Measurements from ENCODE around the gene DDX56. TPM values are rescaled to one million over a fixed set of nuclear protein-coding genes. Genes with fewer than 3 reads are reported as not detected.

DDX56 gene
- total RNA-seq, 1 experiment from 2014 or later: 119 TPM

DNA sequence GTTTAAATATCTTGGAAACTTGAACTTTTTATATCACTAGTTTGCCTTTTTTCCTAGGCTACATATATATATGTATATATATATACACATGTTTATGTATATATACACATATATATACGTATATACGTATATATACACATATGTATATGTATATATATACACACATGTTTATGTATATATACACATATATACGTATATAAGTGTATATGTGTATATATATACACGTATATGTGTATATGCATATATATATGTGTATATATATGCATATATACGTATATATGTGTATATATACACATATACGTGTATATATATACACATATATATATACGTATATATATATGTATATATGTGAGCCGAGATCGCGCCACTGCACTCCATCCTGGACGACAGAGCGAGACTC is 42.8 kb upstream of the DDX56 start:
- no TSS peak for BruUV-seq (replicated peaks)
- H3K9me2 ChIP-seq (replicated peaks; ENCODE audit: low read length): no peaks in the 10 kb centered on the region
- no peak for ATAC-seq
- no peaks in the 10 kb centered on the region for H3F3A ChIP-seq (ENCODE audit: low read length, unreplicated experiment)
- H3K4me2 ChIP-seq (ENCODE audit: low read length): no peak overlapping the region
- peaks cover 96% of the 10 kb centered on the region for H3K79me2 ChIP-seq (ENCODE audit: low read length)
- no peak overlapping the region for H3K4me3 ChIP-seq (ENCODE audit: low read length)
- H3K36me3 ChIP-seq (ENCODE audit: low read depth, low read length): peaks cover 8% of the 10 kb centered on the region
- no peak for DNase-seq
- intact Hi-C loops (cut with micrococcal nuclease): no loop called here
- ChIA-PET POLR2A (ENCODE audit: unreplicated experiment) (interaction anchor here (0.6 to 0.7 kb wide), 2 partner anchors 10 to 113 kb away, joined by 4 read pairs; partner anchors contain the start of gene OGDH), CTCF (no interaction called here)
- peaks cover 39% of the 10 kb centered on the region for H3K4me1 ChIP-seq (ENCODE audit: insufficient read depth, low read length)
- H3K27me3 ChIP-seq (ENCODE audit: low read length): no peaks in the 10 kb centered on the region
- H3K9me3 ChIP-seq (ENCODE audit: low read length): no peaks in the 10 kb centered on the region
- no peak overlapping the region for H2AFZ ChIP-seq (ENCODE audit: low read length)
- H3K27ac ChIP-seq (ENCODE audit: low read length): no peak overlapping the region
- TF ChIP-seq EZH2 (IDR thresholded peaks at IDR 0.05; ENCODE audit: low read length, unreplicated experiment) (no peak), EZH2phosphoT487 (IDR thresholded peaks at IDR 0.05; ENCODE audit: borderline replicate concordance, low read length) (no peak)
- TF ChIP-seq, protein P1, sequence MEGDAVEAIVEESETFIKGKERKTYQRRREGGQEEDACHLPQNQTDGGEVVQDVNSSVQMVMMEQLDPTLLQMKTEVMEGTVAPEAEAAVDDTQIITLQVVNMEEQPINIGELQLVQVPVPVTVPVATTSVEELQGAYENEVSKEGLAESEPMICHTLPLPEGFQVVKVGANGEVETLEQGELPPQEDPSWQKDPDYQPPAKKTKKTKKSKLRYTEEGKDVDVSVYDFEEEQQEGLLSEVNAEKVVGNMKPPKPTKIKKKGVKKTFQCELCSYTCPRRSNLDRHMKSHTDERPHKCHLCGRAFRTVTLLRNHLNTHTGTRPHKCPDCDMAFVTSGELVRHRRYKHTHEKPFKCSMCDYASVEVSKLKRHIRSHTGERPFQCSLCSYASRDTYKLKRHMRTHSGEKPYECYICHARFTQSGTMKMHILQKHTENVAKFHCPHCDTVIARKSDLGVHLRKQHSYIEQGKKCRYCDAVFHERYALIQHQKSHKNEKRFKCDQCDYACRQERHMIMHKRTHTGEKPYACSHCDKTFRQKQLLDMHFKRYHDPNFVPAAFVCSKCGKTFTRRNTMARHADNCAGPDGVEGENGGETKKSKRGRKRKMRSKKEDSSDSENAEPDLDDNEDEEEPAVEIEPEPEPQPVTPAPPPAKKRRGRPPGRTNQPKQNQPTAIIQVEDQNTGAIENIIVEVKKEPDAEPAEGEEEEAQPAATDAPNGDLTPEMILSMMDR (conservative IDR thresholded peaks at IDR 0.05; ENCODE audit: low read depth, low read length): no peak
- H3K9ac ChIP-seq (ENCODE audit: low read length): no peak overlapping the region
- H4K20me1 ChIP-seq (ENCODE audit: low read length): no peaks in the 10 kb centered on the region

DNA sequence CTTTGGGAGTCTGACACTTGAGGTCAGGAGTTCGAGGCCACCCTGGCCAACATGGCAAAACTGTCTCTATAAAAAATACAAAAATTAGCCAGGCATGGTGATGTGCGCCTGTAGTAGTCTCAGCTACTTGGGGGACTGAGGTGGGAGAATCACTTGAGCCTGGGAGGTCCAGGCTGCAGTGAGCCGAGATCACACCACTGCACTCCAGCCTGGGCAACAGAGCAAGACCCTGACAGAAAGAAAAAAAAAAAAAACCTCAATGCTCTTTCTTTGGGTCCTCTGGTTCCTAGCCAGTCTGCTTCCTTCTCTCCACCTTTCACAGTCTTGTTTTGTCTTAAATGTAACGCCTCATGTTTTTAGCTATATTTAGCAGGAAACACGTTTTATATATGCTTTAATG is 42.1 kb upstream of the DDX56 start:
- Histone ChIP-seq H3K79me2 (ENCODE audit: low read length) (peaks cover 95% of the 10 kb centered on the region), H3K27me3 (ENCODE audit: low read length) (no peaks in the 10 kb centered on the region), H4K20me1 (ENCODE audit: low read length) (no peaks in the 10 kb centered on the region), H2AFZ (ENCODE audit: low read length) (no peak overlapping the region), H3K36me3 (ENCODE audit: low read depth, low read length) (peaks cover 8% of the 10 kb centered on the region), H3K4me3 (ENCODE audit: low read length) (no peak overlapping the region), H3K9me2 (replicated peaks; ENCODE audit: low read length) (no peaks in the 10 kb centered on the region), H3F3A (ENCODE audit: low read length, unreplicated experiment) (no peaks in the 10 kb centered on the region), H3K9me3 (ENCODE audit: low read length) (no peaks in the 10 kb centered on the region), H3K4me2 (ENCODE audit: low read length) (no peak overlapping the region), H3K4me1 (ENCODE audit: insufficient read depth, low read length) (peaks cover 33% of the 10 kb centered on the region), H3K9ac (ENCODE audit: low read length) (no peak overlapping the region), H3K27ac (ENCODE audit: low read length) (no peak overlapping the region)
- POLR2A ChIA-PET (ENCODE audit: unreplicated experiment): interaction anchor here (0.6 kb wide), 1 partner anchor 9 kb away, joined by 4 read pairs; the partner anchor contains the start of gene OGDH
- BruUV-seq (replicated peaks): no TSS peak
- TF ChIP-seq EZH2 (IDR thresholded peaks at IDR 0.05; ENCODE audit: low read length, unreplicated experiment) (no peak), EZH2phosphoT487 (IDR thresholded peaks at IDR 0.05; ENCODE audit: borderline replicate concordance, low read length) (no peak)
- TF ChIP-seq, protein P1 (conservative IDR thresholded peaks at IDR 0.05; ENCODE audit: low read depth, low read length): no peak
- ATAC-seq: no peak
- intact Hi-C loops (cut with micrococcal nuclease): no loop called here
- DNase-seq: no peak
- CTCF ChIA-PET: no interaction called here

- Histone ChIP-seq H3K4me1 (ENCODE audit: insufficient read depth, low read length) (peaks cover 27% of the 10 kb centered on the region), H3K4me3 (ENCODE audit: low read length) (no peak overlapping the region), H3K4me2 (ENCODE audit: low read length) (no peak overlapping the region), H2AFZ (ENCODE audit: low read length) (no peak overlapping the region), H3K27ac (ENCODE audit: low read length) (no peak overlapping the region), H3K79me2 (ENCODE audit: low read length) (peaks cover 95% of the 10 kb centered on the region), H3K36me3 (ENCODE audit: low read depth, low read length) (peaks cover 6% of the 10 kb centered on the region), H3K9me3 (ENCODE audit: low read length) (no peaks in the 10 kb centered on the region), H3K9ac (ENCODE audit: low read length) (no peak overlapping the region), H3K9me2 (replicated peaks; ENCODE audit: low read length) (no peaks in the 10 kb centered on the region), H4K20me1 (ENCODE audit: low read length) (no peaks in the 10 kb centered on the region), H3F3A (ENCODE audit: low read length, unreplicated experiment) (no peaks in the 10 kb centered on the region), H3K27me3 (ENCODE audit: low read length) (no peaks in the 10 kb centered on the region)
- ChIA-PET POLR2A (ENCODE audit: unreplicated experiment) (no interaction called here), CTCF (no interaction called here)
- DNase-seq (no peak), ATAC-seq (no peak)
- intact Hi-C loops (cut with micrococcal nuclease): no loop called here
- TF ChIP-seq, protein P1 (conservative IDR thresholded peaks at IDR 0.05; ENCODE audit: low read depth, low read length): no peak
- TF ChIP-seq EZH2 (IDR thresholded peaks at IDR 0.05; ENCODE audit: low read length, unreplicated experiment): no peak
- no peak for TF ChIP-seq EZH2phosphoT487 (IDR thresholded peaks at IDR 0.05; ENCODE audit: borderline replicate concordance, low read length)
- no TSS peak for BruUV-seq (replicated peaks)
Measured at GRCh38 chr7:44615149-44615611, 41.5 kb upstream of the DDX56 start.
